ENCODE data around the gene ANP32B. TPM values are rescaled to one million over a fixed set of nuclear protein-coding genes. Genes with fewer than 3 reads are reported as not detected.

ANP32B gene
- total RNA-seq, 1 donor from 2014 or later = 98.5 TPM

GRCh38 chr9:97940233-97940632 lies 42.9 kb upstream of the ANP32B start:
- Histone ChIP-seq H3K79me2 (ENCODE audit: insufficient read depth, low read length) (no peaks in the 10 kb centered on the region), H3K27ac (ENCODE audit: low read depth, low read length) (no peak overlapping the region), H3K4me3 (ENCODE audit: insufficient read depth, low read depth, low read length) (no peak overlapping the region), H3K9ac (ENCODE audit: low read length) (no peak overlapping the region), H3K27me3 (ENCODE audit: insufficient read depth, low read length) (peaks cover 69% of the 10 kb centered on the region), H3K9me3 (ENCODE audit: insufficient read depth, low read depth, low read length) (no peaks in the 10 kb centered on the region), H2AFZ (ENCODE audit: low read depth, low read length) (no peak overlapping the region), H3K4me2 (ENCODE audit: low read length) (no peak overlapping the region), H3K36me3 (ENCODE audit: insufficient read depth, low read length) (no peaks in the 10 kb centered on the region), H4K20me1 (ENCODE audit: insufficient read depth, low read length) (no peaks in the 10 kb centered on the region), H3K4me1 (ENCODE audit: insufficient read depth, low read length) (no peaks in the 10 kb centered on the region)
- H3K9me3 Mint-ChIP-seq (ENCODE audit: unreplicated experiment) = peaks cover 1% of the 10 kb centered on the region
- TF ChIP-seq, protein P1, sequence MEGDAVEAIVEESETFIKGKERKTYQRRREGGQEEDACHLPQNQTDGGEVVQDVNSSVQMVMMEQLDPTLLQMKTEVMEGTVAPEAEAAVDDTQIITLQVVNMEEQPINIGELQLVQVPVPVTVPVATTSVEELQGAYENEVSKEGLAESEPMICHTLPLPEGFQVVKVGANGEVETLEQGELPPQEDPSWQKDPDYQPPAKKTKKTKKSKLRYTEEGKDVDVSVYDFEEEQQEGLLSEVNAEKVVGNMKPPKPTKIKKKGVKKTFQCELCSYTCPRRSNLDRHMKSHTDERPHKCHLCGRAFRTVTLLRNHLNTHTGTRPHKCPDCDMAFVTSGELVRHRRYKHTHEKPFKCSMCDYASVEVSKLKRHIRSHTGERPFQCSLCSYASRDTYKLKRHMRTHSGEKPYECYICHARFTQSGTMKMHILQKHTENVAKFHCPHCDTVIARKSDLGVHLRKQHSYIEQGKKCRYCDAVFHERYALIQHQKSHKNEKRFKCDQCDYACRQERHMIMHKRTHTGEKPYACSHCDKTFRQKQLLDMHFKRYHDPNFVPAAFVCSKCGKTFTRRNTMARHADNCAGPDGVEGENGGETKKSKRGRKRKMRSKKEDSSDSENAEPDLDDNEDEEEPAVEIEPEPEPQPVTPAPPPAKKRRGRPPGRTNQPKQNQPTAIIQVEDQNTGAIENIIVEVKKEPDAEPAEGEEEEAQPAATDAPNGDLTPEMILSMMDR (IDR thresholded peaks at IDR 0.05; ENCODE audit: insufficient read depth, low read depth, low read length) = no peak
- no peaks in the 10 kb centered on the region for H3K36me3 Mint-ChIP-seq (ENCODE audit: low read depth, unreplicated experiment)
- H3K27me3 Mint-ChIP-seq (ENCODE audit: low read depth, unreplicated experiment) = peaks cover 47% of the 10 kb centered on the region
- no peak overlapping the region for H3K27ac Mint-ChIP-seq (ENCODE audit: unreplicated experiment)
- no peak overlapping the region for H3K4me3 Mint-ChIP-seq (ENCODE audit: unreplicated experiment)
- FAIRE-seq (no peak), DNase-seq (ENCODE audit: low read depth) (no peak)
- H3K4me1 Mint-ChIP-seq (ENCODE audit: low read depth, unreplicated experiment) = no peaks in the 10 kb centered on the region

DNA sequence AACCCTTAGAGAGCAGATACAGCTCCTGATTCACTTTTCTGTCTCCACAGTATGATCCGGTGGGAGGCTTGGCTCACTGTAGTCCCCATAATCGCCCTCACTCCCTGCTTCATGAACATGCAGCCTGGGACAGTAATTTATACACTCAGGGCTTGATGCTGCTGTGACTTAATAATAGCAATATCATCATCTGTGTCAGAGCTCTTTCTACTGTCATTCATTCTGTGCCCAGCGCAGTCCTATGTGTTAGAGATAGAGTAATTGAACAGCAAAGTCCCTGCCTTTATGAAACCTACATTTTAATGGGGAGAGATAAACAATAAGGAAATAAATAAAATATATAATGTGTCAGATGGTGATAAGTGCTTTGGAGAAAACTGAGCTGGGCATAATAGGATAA lies 42.4 kb upstream of the ANP32B start:
- peaks cover 1% of the 10 kb centered on the region for H3K9me3 Mint-ChIP-seq (ENCODE audit: unreplicated experiment)
- Histone ChIP-seq H3K4me1 (ENCODE audit: insufficient read depth, low read length) (no peaks in the 10 kb centered on the region), H3K4me3 (ENCODE audit: insufficient read depth, low read depth, low read length) (no peak overlapping the region), H4K20me1 (ENCODE audit: insufficient read depth, low read length) (no peaks in the 10 kb centered on the region), H3K9ac (ENCODE audit: low read length) (no peak overlapping the region), H3K27me3 (ENCODE audit: insufficient read depth, low read length) (peaks cover 64% of the 10 kb centered on the region), H3K27ac (ENCODE audit: low read depth, low read length) (no peak overlapping the region), H3K9me3 (ENCODE audit: insufficient read depth, low read depth, low read length) (no peaks in the 10 kb centered on the region), H3K36me3 (ENCODE audit: insufficient read depth, low read length) (no peaks in the 10 kb centered on the region), H3K4me2 (ENCODE audit: low read length) (no peak overlapping the region), H3K79me2 (ENCODE audit: insufficient read depth, low read length) (no peaks in the 10 kb centered on the region), H2AFZ (ENCODE audit: low read depth, low read length) (no peak overlapping the region)
- TF ChIP-seq, protein P1 (IDR thresholded peaks at IDR 0.05; ENCODE audit: insufficient read depth, low read depth, low read length) = no peak
- no peak for TF ChIP-seq EZH2 (IDR thresholded peaks at IDR 0.05; ENCODE audit: insufficient read depth, low read length)
- H3K4me3 Mint-ChIP-seq (ENCODE audit: unreplicated experiment) = no peak overlapping the region
- FAIRE-seq = no peak
- H3K4me1 Mint-ChIP-seq (ENCODE audit: low read depth, unreplicated experiment) = no peaks in the 10 kb centered on the region
- DNase-seq (ENCODE audit: low read depth) = no peak
- H3K27ac Mint-ChIP-seq (ENCODE audit: unreplicated experiment) = no peak overlapping the region
- H3K36me3 Mint-ChIP-seq (ENCODE audit: low read depth, unreplicated experiment) = no peaks in the 10 kb centered on the region
- H3K27me3 Mint-ChIP-seq (ENCODE audit: low read depth, unreplicated experiment) = peaks cover 45% of the 10 kb centered on the region

GRCh38 chr9:97941323-97941722 lies 41.8 kb upstream of the ANP32B start:
- no peak overlapping the region for H2AFZ ChIP-seq (ENCODE audit: low read depth, low read length)
- no peak overlapping the region for H3K4me2 ChIP-seq (ENCODE audit: low read length)
- no peaks in the 10 kb centered on the region for H4K20me1 ChIP-seq (ENCODE audit: insufficient read depth, low read length)
- FAIRE-seq (no peak), DNase-seq (ENCODE audit: low read depth) (no peak)
- no peak overlapping the region for H3K27ac Mint-ChIP-seq (ENCODE audit: unreplicated experiment)
- H3K27me3 ChIP-seq (ENCODE audit: insufficient read depth, low read length) = peaks cover 59% of the 10 kb centered on the region
- H3K4me1 Mint-ChIP-seq (ENCODE audit: low read depth, unreplicated experiment) = no peaks in the 10 kb centered on the region
- H3K4me1 ChIP-seq (ENCODE audit: insufficient read depth, low read length) = no peaks in the 10 kb centered on the region
- H3K4me3 ChIP-seq (ENCODE audit: insufficient read depth, low read depth, low read length) = no peak overlapping the region
- no peak overlapping the region for H3K27ac ChIP-seq (ENCODE audit: low read depth, low read length)
- TF ChIP-seq EZH2 (IDR thresholded peaks at IDR 0.05; ENCODE audit: insufficient read depth, low read length) = no peak
- TF ChIP-seq, protein P1 (IDR thresholded peaks at IDR 0.05; ENCODE audit: insufficient read depth, low read depth, low read length) = no peak
- H3K79me2 ChIP-seq (ENCODE audit: insufficient read depth, low read length) = no peaks in the 10 kb centered on the region
- H3K9ac ChIP-seq (ENCODE audit: low read length) = no peak overlapping the region
- no peaks in the 10 kb centered on the region for H3K9me3 ChIP-seq (ENCODE audit: insufficient read depth, low read depth, low read length)
- H3K27me3 Mint-ChIP-seq (ENCODE audit: low read depth, unreplicated experiment) = peaks cover 46% of the 10 kb centered on the region
- H3K36me3 Mint-ChIP-seq (ENCODE audit: low read depth, unreplicated experiment) = no peaks in the 10 kb centered on the region
- no peak overlapping the region for H3K4me3 Mint-ChIP-seq (ENCODE audit: unreplicated experiment)
- H3K9me3 Mint-ChIP-seq (ENCODE audit: unreplicated experiment) = peaks cover 4% of the 10 kb centered on the region
- H3K36me3 ChIP-seq (ENCODE audit: insufficient read depth, low read length) = no peaks in the 10 kb centered on the region

Measured in astrocyte (in vitro differentiated cells and primary cell).